Neural cell (in vitro differentiated cells): ENCODE data around the gene THAP8. TPM values are rescaled to one million over a fixed set of nuclear protein-coding genes. Genes with fewer than 3 reads are reported as not detected.

Experiments used
- H2AFZ ChIP-seq: fragments of 200-600, 300-800 bp; sonication (generic), shearing (Covaris generic); 2 replicates; pipeline ENCODE4 v1.6.0; 2014; ENCODE audit warnings: low read depth, mild to moderate bottlenecking, antibody characterized with exemption, low read length, moderate library complexity
- H3F3A ChIP-seq: fragments of 200-600 bp; shearing (Covaris generic); 2 replicates; pipeline ENCODE4 v1.6.1; 2016; ENCODE audit warnings: mild to moderate bottlenecking, moderate library complexity, mixed read lengths, antibody characterized with exemption, low read length; ENCODE audit not compliant: insufficient read depth, poor library complexity, severe bottlenecking
- H3K27ac ChIP-seq: fragments of 200-600, 300-800 bp; sonication (generic), shearing (Covaris generic); 2 replicates; pipeline ENCODE4 v1.5.1; 2014; ENCODE audit warnings: mild to moderate bottlenecking, low read length, moderate library complexity
- H3K27me3 ChIP-seq: fragments of 300-800, 200-600 bp; sonication (generic), shearing (Covaris generic); 2 replicates; pipeline ENCODE4 v1.6.0; 2014; ENCODE audit warnings: mild to moderate bottlenecking, low read depth, low read length, moderate library complexity; ENCODE audit not compliant: insufficient read depth
- H3K36me3 ChIP-seq: fragments of 300-800, 200-600 bp; sonication (generic), shearing (Covaris generic); 2 replicates; pipeline ENCODE4 v1.5.1; 2014; ENCODE audit warnings: mild to moderate bottlenecking, antibody characterized with exemption, low read length, moderate library complexity; ENCODE audit not compliant: insufficient read depth
- H3K4me2 ChIP-seq: fragments of 300-800, 200-600 bp; sonication (generic), shearing (Covaris generic); 2 replicates; pipeline ENCODE4 v1.6.0; 2014; ENCODE audit warnings: mild to moderate bottlenecking, low read length
- H3K4me3 ChIP-seq: fragments of 300-800, 200-600 bp; sonication (generic), shearing (Covaris generic); 2 replicates; pipeline ENCODE4 v1.5.1; 2014; ENCODE audit warnings: mild to moderate bottlenecking, low read length, moderate library complexity
- H3K79me2 ChIP-seq: fragments of 200-600 bp; shearing (Covaris generic); replicated peaks from 2 replicates; pipeline ENCODE4 v1.6.0; 2014; ENCODE audit warnings: mild to moderate bottlenecking, low read length, moderate library complexity; ENCODE audit not compliant: insufficient read depth
- H3K9ac ChIP-seq: fragments of 300-800, 200-600 bp; sonication (generic), shearing (Covaris generic); 2 replicates; pipeline ENCODE4 v1.6.1; 2016; ENCODE audit warnings: mild to moderate bottlenecking, low read length, mixed read lengths
- H3K9me2 ChIP-seq: fragments of 200-600 bp; shearing (Covaris generic); 2 replicates; pipeline ENCODE4 v1.6.1; 2016; ENCODE audit warnings: mild to moderate bottlenecking, low read length, mixed read lengths; ENCODE audit not compliant: insufficient read depth
- H3K9me3 ChIP-seq: fragments of 200-600, 300-800 bp; sonication (generic), shearing (Covaris generic); 2 replicates; pipeline ENCODE4 v1.6.1; 2016; ENCODE audit warnings: mild to moderate bottlenecking, mixed run types, low read length, moderate library complexity, mixed read lengths
- H4K20me1 ChIP-seq: fragments of 200-600 bp; shearing (Covaris generic); 2 replicates; pipeline ENCODE4 v1.6.1; 2016; ENCODE audit warnings: mild to moderate bottlenecking, mixed run types; ENCODE audit not compliant: insufficient read depth
- EP300 ChIP-seq: fragments of 450-650 bp; conservative IDR thresholded peaks from 2 replicates; pipeline ENCODE4 v1.6.1; 2014; ENCODE audit warnings: antibody characterized with exemption, mild to moderate bottlenecking, moderate library complexity; ENCODE audit not compliant: poor library complexity, severe bottlenecking
- EZH2 ChIP-seq: fragments of 200-600, 300-800 bp; shearing (Covaris generic), sonication (generic); IDR thresholded peaks from 2 replicates; pipeline ENCODE4 v1.6.1; 2014; ENCODE audit warnings: antibody characterized with exemption, low read length, borderline replicate concordance, mild to moderate bottlenecking; ENCODE audit not compliant: insufficient read depth, poor library complexity, severe bottlenecking
- MXI1 ChIP-seq: fragments of 450-650 bp; conservative IDR thresholded peaks from 2 replicates; pipeline ENCODE4 v1.6.1; 2014; ENCODE audit warnings: antibody characterized with exemption, mild to moderate bottlenecking; ENCODE audit not compliant: poor library complexity, severe bottlenecking
- POLR2AphosphoS5 ChIP-seq: IDR thresholded peaks from 2 replicates; pipeline ENCODE4 v1.6.1; 2012
- RAD21 ChIP-seq: fragments of 450-650 bp; conservative IDR thresholded peaks from 2 replicates; pipeline ENCODE4 v1.6.1; 2014; ENCODE audit warnings: antibody characterized with exemption, mild to moderate bottlenecking, moderate library complexity
- SMC3 ChIP-seq: fragments of 450-650 bp; conservative IDR thresholded peaks from 2 replicates; pipeline ENCODE4 v1.6.1; 2014; ENCODE audit warnings: antibody characterized with exemption, mild to moderate bottlenecking, moderate library complexity; ENCODE audit not compliant: poor library complexity
- TAF1 ChIP-seq: IDR thresholded peaks from 2 replicates; pipeline ENCODE4 v1.6.1; 2012; ENCODE audit warnings: low read depth
- polyA plus RNA-seq: library from polyadenylated mRNA; depleted of rRNA; stranded (reverse); fragments of >200 nt; gene quantifications from 2 replicates; pipeline ENCODE4 v1.2.3, GENCODE V29; 2014
- TF ChIP-seq, protein P1 (sequence below): IDR thresholded peaks from 2 replicates; pipeline ENCODE4 v1.6.1; 2012; ENCODE audit warnings: borderline replicate concordance
- TF ChIP-seq, protein P2 (sequence below): fragments of 450-650 bp; IDR thresholded peaks from 2 replicates; pipeline ENCODE4 v1.5.1; 2014; ENCODE audit warnings: antibody characterized with exemption, mild to moderate bottlenecking, moderate library complexity; ENCODE audit not compliant: poor library complexity, severe bottlenecking

Gene THAP8
- polyA plus RNA-seq, 1 donor from 2014 or later, result 5.5 TPM

DNA sequence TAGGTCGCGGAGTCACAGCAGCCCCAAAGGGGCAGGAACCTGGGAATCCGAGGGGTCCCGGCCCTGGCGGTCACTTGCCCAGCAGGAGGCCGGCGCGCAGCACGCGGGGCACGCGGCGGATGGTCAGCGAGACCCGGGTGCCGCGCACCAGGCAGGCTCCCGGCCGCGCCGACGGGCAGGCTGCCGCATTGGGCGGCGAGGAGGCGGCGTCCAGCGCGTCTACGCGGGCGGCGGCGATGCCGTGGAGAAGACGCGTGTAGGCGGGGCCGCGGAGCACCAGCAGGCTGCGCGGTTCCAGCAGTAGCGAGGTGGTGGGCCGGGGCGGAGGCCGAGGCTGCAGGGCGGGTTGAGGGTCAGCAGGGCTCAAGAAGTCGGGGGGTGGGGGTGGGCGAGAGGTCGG lies 44.9 kb downstream of the THAP8 start:
- TF ChIP-seq, protein P1, sequence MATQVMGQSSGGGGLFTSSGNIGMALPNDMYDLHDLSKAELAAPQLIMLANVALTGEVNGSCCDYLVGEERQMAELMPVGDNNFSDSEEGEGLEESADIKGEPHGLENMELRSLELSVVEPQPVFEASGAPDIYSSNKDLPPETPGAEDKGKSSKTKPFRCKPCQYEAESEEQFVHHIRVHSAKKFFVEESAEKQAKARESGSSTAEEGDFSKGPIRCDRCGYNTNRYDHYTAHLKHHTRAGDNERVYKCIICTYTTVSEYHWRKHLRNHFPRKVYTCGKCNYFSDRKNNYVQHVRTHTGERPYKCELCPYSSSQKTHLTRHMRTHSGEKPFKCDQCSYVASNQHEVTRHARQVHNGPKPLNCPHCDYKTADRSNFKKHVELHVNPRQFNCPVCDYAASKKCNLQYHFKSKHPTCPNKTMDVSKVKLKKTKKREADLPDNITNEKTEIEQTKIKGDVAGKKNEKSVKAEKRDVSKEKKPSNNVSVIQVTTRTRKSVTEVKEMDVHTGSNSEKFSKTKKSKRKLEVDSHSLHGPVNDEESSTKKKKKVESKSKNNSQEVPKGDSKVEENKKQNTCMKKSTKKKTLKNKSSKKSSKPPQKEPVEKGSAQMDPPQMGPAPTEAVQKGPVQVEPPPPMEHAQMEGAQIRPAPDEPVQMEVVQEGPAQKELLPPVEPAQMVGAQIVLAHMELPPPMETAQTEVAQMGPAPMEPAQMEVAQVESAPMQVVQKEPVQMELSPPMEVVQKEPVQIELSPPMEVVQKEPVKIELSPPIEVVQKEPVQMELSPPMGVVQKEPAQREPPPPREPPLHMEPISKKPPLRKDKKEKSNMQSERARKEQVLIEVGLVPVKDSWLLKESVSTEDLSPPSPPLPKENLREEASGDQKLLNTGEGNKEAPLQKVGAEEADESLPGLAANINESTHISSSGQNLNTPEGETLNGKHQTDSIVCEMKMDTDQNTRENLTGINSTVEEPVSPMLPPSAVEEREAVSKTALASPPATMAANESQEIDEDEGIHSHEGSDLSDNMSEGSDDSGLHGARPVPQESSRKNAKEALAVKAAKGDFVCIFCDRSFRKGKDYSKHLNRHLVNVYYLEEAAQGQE, result no peak
- no peak for TF ChIP-seq SMC3
- no peak for TF ChIP-seq EZH2
- no peak for TF ChIP-seq POLR2AphosphoS5
- no peak for TF ChIP-seq RAD21
- Histone ChIP-seq H3K9me3 (no peaks in the 10 kb centered on the region), H3K4me2 (no peak overlapping the region), H3K4me3 (peak overlapping the region; percentile 45), H3K36me3 (no peaks in the 10 kb centered on the region), H3K79me2 (no peaks in the 10 kb centered on the region), H4K20me1 (no peaks in the 10 kb centered on the region), H3K9me2 (no peaks in the 10 kb centered on the region), H3K9ac (peak overlapping the region; percentile 1), H3K27me3 (peaks cover 7% of the 10 kb centered on the region), H3F3A (no peaks in the 10 kb centered on the region), H3K27ac (no peak overlapping the region), H2AFZ (no peak overlapping the region)

DNA sequence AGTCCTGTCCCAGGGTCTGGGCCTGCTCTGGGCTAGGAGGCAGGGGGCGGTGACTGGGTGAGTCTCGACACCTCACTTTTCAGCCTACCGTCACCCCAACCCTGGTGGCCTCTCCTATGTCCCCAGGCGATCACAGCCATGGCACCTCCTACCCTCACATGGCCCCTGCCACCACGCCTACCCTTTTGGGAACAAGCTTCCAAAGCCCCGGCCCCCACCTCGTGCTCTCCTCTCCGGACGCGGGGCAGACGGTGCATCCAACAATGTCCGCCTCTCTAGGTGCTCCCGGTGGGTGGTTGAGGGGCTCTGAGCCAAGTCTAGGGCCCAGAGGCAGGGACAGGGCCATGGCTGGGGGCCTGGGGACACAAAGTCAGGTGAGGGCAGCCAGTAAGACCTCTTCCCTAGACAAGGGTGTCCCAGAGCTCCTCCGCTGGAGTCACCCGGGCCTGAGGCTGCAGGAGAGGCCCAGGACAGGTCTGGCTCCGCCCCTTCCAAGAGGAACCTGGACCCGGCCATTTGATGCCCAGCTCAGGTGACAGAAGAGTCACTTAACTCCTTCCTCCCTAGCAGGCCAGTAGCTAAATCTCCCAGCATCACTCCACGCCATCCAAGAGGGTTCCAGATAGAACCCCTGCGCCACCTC lies 45.6 kb downstream of the THAP8 start, which contains the start of gene SYNE4:
Gene SYNE4, minus strand, starts transcription at position 478 of the 643 bp plus-strand sequence. Its CDS starts 132 bp downstream, at position 346.
- H3K27me3 ChIP-seq, result peaks cover 7% of the 10 kb centered on the region
- no peak within 1 kb of the TSS for H2AFZ ChIP-seq
- H3K27ac ChIP-seq, result no peak within 1 kb of the TSS
- no peaks in the 10 kb centered on the region for H3K79me2 ChIP-seq
- H3K4me3 ChIP-seq, result peak within 1 kb of the TSS; percentile 45
- no peaks in the 10 kb centered on the region for H3K36me3 ChIP-seq
- peak within 1 kb of the TSS; percentile 1 for H3K9ac ChIP-seq
- no peak for TF ChIP-seq POLR2AphosphoS5
- TF ChIP-seq, protein P2, sequence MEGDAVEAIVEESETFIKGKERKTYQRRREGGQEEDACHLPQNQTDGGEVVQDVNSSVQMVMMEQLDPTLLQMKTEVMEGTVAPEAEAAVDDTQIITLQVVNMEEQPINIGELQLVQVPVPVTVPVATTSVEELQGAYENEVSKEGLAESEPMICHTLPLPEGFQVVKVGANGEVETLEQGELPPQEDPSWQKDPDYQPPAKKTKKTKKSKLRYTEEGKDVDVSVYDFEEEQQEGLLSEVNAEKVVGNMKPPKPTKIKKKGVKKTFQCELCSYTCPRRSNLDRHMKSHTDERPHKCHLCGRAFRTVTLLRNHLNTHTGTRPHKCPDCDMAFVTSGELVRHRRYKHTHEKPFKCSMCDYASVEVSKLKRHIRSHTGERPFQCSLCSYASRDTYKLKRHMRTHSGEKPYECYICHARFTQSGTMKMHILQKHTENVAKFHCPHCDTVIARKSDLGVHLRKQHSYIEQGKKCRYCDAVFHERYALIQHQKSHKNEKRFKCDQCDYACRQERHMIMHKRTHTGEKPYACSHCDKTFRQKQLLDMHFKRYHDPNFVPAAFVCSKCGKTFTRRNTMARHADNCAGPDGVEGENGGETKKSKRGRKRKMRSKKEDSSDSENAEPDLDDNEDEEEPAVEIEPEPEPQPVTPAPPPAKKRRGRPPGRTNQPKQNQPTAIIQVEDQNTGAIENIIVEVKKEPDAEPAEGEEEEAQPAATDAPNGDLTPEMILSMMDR, result no peak
- TF ChIP-seq SMC3, result no peak
- no peak for TF ChIP-seq EZH2
- H3K9me3 ChIP-seq, result no peaks in the 10 kb centered on the region
- H3K4me2 ChIP-seq, result no peak within 1 kb of the TSS
- H3K9me2 ChIP-seq, result no peaks in the 10 kb centered on the region
- no peaks in the 10 kb centered on the region for H4K20me1 ChIP-seq
- H3F3A ChIP-seq, result no peaks in the 10 kb centered on the region

DNA sequence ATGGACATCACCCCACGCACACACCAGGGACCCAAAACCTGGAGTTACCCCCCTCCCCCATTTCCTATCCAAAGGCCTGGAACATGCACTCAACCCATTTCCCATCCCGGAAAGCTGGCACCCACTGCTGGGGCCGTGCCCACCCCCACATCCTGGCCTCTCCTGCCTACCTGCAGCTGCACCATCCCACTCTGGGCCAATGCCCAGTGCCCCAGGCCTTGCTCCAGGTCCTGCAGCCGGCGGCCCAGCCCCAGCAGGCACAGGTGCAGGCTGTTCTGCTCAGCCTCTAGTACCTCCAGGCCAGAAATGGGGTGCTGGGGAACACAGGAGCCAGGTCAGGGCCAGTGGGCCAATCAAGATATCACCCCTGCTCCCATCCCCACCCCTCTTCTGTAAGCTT lies 47.1 kb downstream of the THAP8 start:
- Histone ChIP-seq H3K79me2 (no peaks in the 10 kb centered on the region), H3K27ac (no peak overlapping the region), H2AFZ (no peak overlapping the region), H3K9me3 (no peaks in the 10 kb centered on the region), H3F3A (no peaks in the 10 kb centered on the region), H3K9ac (no peak overlapping the region), H3K9me2 (no peaks in the 10 kb centered on the region), H4K20me1 (no peaks in the 10 kb centered on the region), H3K36me3 (no peaks in the 10 kb centered on the region), H3K4me3 (no peak overlapping the region), H3K4me2 (no peak overlapping the region), H3K27me3 (peaks cover 7% of the 10 kb centered on the region)
- TF ChIP-seq POLR2AphosphoS5 (no peak), RAD21 (no peak), MXI1 (no peak), TAF1 (no peak), SMC3 (no peak), EP300 (no peak)
- TF ChIP-seq, protein P1, result no peak
